GM12873 (cell line): ENCODE measurements around the gene HTR5A.

Source experiments
- CTCF ChIP-seq: IDR thresholded peaks from 2 replicates; pipeline ENCODE4 v1.5.1; 2012; ENCODE audit warnings: low read depth, mild to moderate bottlenecking, moderate library complexity, low read length, control low read depth; ENCODE audit not compliant: insufficient read depth; ENCODE audit errors: missing control alignments

HTR5A gene

DNA sequence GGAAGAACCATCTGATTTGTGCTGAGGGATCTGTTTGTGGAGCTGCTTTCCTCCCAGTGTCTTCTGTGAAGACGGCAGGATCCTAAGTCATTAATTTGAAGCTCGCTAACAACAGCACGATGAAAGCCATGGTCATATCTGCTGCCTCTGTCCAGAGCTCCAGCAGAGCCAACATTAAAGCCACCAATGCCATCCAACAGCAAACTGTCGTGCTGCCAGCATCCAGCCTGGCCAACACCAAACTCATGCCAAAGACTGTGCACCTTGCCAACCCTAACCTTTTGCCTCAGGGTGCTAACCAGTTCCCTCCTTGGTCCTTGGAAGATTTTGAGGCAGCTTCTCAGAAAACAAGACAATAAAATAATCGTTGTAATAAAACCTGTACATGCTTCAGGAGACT lies 36.2 kb downstream of the HTR5A start:
- TF ChIP-seq CTCF = no peak

GRCh38 chr7:155107126-155107525 lies 37.0 kb downstream of the HTR5A start:
- TF ChIP-seq CTCF = no peak

DNA sequence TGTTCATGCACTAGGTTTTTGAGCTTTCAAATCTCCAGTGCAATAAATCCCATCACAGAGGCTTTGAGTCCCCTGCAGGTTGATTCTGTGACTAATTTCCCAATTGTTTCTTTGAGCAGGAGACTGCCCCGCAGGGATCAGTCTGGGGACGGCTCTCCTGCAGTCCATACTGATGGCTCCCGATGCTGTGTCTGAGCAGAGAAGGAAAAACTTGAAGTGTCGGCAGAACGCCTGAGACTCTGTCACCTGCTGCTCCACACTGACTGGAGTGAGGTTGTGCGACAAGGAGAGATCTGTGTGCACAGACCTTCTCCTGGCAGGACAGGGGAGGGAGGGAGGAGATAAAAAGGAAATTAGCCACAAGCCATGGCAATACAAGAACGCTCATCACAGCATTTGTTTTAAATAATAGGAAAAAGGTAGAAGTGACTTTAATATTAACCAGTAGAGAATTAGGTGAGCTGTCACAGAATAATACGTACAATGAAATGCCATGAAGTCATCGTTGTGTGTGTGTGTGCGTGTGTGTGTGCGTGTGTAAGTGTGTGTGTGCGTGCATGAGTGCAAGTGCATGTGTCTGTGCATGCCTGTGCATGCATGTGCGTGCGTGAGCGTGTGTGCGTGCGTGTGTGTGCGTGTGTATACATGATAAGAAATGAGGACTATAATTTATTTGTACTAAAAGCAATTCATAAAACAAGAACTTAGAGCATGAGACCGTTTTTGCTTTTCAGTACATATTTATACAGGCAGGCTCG lies 38.2 kb downstream of the HTR5A start:
- TF ChIP-seq CTCF = no peak

GRCh38 chr7:155109121-155109520 lies 39.0 kb downstream of the HTR5A start:
- TF ChIP-seq CTCF = no peak

DNA sequence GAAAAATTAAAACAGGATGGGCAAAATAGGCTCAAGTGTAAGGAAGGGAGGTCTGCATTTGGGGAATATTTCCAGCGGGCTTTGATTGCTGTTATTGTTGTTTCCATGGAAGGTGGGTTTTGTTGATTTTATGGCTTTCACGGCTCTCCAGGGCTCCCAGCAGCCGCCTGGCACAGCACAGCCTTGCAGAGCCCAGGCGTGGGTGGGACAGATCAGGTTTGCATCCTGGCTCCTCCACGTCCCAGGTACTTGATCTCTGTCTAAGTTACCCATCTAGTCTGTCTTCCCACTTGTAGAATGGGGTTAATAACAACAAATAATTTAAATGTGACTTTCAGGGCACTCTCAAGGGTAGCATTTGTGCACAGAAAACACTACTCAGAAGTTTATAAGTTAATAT lies 45.2 kb downstream of the HTR5A start:
- TF ChIP-seq CTCF = no peak

DNA sequence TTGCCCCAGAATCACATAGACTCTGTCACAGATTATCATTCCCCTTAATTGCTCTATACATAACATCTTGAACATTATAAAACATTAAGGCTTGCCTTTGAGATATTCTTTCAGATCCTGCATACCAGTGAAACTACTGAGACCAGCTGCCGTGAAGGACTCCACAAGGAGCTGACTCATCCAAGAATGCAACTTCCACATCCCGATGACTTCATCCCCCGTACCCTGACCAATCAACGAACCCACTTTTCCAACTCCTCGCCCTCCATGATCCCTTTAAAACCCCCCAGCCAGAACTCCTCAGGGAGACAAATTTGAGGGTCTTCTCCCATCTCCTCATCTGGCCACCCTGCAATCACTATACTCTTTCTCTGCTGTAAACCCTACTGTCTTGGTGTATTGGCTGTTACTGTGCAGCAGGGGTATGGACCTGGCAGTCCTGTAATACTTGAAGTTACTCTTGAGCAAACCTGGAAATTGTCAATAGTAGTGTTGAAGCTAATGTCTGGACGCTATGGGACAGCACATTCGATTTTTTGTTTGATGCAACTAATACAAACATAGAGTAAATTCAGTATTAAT lies 49.8 kb downstream of the HTR5A start:
- TF ChIP-seq CTCF = no peak

DNA sequence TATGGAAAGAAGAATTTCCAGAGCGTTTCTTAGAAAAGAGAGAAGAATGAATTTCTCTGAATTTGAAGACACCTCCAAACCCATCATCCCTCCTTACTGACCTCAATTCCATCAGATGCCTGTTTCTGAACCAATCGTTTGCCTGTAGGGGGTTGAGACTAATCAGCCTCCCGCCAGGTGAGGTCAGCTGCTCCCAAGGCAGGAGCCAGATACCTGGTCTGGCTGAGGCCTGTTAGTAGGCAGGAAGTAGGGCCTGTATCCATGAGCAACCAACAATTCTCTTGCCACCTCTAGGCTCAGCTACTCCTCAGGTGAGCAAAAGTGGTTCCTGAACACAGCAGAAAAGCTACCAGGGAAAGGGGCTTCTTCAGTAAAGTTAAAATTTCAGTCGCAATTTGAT lies 50.3 kb downstream of the HTR5A start:
- no peak for TF ChIP-seq CTCF
